ENCODE measurements around the gene HAGHL.

Gene HAGHL

GRCh38 chr16:695355-696089, 31.4 kb upstream of the HAGHL start:
- no peak for TF ChIP-seq GATA2 (IDR thresholded peaks at IDR 0.05; ENCODE audit: low read depth, low read length)
- TF ChIP-seq GATA3 (IDR thresholded peaks at IDR 0.05; ENCODE audit: low read depth, low read length): no peak

- no peak for TF ChIP-seq GATA3 (IDR thresholded peaks at IDR 0.05; ENCODE audit: low read depth, low read length)
- TF ChIP-seq GATA2 (IDR thresholded peaks at IDR 0.05; ENCODE audit: low read depth, low read length): no peak
Measured at GRCh38 chr16:698911-699671, 27.8 kb upstream of the HAGHL start.

GRCh38 chr16:700684-701584, 26.0 kb upstream of the HAGHL start:
- TF ChIP-seq GATA3 (IDR thresholded peaks at IDR 0.05; ENCODE audit: low read depth, low read length) (no peak), GATA2 (IDR thresholded peaks at IDR 0.05; ENCODE audit: low read depth, low read length) (no peak)

- TF ChIP-seq GATA2 (IDR thresholded peaks at IDR 0.05; ENCODE audit: low read depth, low read length): no peak
- no peak for TF ChIP-seq GATA3 (IDR thresholded peaks at IDR 0.05; ENCODE audit: low read depth, low read length)
Measured at GRCh38 chr16:702341-702740, 24.6 kb upstream of the HAGHL start.

DNA sequence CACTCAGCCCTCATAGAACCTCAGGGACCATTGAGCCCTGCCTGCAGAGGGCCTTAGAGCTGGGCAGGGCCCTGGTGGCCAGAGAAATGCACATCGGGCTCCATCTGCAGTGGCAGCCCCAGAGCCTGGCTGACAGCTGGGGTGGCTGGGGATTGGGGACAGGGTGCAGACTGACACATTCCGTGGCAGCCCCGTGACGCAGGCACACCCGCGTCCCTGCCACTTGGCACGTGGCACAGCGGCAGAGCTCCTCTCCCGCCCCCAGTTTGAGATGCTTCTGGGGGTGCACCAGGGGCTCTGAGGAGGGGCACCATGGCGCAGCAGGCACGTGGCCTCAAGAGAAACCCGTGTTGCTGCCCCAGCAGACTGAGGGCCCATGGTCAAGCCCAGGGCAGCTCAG, 23.5 kb upstream of the HAGHL start:
- TF ChIP-seq GATA2 (IDR thresholded peaks at IDR 0.05; ENCODE audit: low read depth, low read length) (no peak), GATA3 (IDR thresholded peaks at IDR 0.05; ENCODE audit: low read depth, low read length) (no peak)

DNA sequence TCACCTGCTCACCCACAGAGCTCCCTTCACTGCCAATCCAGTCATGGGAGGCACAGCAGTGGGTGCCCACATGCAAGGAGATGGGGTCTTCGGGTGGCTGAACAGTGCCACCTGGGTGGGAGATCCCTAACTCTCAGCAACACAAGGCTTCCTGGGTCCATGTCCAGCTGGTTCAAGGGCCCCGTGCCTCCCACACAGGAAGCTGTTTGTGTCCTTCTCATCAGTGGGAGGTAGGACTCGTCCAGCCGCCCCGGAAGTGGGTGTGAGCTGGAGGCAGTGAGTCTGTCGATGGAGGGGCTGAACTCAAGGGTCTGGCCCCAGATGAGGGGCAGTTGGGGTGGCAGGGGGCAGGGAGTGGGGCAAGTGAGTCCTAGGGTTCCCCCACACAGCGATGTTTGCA, 22.9 kb upstream of the HAGHL start:
- TF ChIP-seq GATA3 (IDR thresholded peaks at IDR 0.05; ENCODE audit: low read depth, low read length) (no peak), GATA2 (IDR thresholded peaks at IDR 0.05; ENCODE audit: low read depth, low read length) (no peak)

DNA sequence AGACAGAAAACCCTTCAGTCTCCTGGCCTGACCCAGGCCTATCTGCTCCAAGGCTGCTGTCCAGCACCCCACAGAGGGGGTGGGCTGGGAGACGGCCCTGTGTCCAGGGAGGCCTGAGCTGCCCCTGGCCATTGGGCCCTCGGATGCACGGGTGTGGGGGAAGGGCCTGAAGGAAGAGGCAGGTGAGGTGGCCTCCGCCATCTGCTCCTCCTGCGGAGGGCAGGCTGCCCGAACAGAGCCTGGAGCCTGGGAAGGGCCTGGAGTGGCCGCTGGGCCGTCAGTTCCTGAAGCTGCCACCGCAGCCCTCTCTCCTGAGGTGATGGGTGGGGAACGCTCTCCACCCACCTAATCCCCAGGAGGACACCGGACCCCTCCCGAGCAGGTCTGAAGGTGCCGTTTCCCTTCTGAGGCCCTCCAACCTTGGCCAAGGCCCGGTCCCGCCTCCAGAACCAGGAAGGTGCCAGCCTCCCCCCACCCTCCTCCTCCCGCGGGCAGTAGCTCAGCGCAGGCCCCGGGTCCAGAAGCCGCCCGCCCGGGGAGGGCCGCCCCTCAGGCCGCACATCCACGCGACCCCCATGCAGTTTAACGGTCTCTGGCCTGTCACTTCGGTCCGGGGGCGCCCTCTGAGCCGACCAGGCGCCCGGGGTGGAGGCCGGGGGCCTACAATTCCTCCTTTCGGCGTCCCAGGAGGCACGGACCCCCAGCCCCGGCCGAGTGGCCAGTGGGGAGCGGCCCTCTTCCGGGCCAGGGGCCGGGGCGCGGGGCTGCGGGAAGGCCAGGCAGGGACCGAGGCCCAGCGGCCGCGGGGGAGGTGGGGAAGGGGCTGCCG, 22.1 kb upstream of the HAGHL start:
- TF ChIP-seq GATA2 (IDR thresholded peaks at IDR 0.05; ENCODE audit: low read depth, low read length) (no peak), GATA3 (IDR thresholded peaks at IDR 0.05; ENCODE audit: low read depth, low read length) (no peak)

DNA sequence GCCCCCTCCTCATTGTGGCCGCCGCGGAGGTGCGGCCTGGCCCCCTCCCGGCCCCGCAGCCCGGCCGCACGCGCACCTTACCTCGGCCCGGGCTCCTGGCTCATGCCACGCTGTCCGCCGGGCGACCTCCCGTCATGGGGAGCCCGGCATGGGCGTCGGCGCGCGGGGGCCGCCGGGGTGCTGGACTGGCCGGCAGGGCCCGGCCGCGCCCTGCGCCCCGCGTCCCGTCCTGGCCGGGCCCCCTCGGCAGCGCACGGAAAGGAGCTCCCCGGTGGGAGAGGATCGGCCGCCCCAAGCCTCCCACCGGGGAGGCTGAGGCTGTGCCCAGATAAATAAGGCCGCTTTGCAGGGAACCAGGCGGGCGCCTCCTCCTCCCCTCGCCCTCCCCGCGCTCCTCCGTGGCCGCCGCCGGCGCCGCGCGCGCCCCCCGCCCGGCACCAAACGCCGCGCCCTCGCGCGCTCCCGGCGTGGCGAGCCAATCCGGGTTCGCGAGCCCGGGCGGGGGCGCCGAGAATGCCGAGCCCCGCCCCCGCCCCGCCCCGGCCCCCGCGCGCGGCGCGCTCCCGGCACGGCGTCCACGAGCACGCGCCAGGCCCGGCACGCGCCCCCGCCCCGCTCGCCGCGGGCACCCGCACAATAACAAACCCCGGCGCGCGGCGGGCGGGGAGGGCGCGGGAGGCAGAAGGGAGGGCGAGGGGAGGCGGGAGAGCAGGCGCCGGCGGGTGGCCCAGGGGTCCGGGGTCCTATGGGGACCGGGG, 21.3 kb upstream of the HAGHL start, which contains the start of gene FBXL16:
Gene FBXL16, minus strand, starts transcription at position 371 of the 758 bp plus-strand sequence. CDS start 8,396 bp downstream, outside the sequence.
- TF ChIP-seq GATA3 (IDR thresholded peaks at IDR 0.05; ENCODE audit: low read depth, low read length) (no peak), GATA2 (IDR thresholded peaks at IDR 0.05; ENCODE audit: low read depth, low read length) (no peak)

DNA sequence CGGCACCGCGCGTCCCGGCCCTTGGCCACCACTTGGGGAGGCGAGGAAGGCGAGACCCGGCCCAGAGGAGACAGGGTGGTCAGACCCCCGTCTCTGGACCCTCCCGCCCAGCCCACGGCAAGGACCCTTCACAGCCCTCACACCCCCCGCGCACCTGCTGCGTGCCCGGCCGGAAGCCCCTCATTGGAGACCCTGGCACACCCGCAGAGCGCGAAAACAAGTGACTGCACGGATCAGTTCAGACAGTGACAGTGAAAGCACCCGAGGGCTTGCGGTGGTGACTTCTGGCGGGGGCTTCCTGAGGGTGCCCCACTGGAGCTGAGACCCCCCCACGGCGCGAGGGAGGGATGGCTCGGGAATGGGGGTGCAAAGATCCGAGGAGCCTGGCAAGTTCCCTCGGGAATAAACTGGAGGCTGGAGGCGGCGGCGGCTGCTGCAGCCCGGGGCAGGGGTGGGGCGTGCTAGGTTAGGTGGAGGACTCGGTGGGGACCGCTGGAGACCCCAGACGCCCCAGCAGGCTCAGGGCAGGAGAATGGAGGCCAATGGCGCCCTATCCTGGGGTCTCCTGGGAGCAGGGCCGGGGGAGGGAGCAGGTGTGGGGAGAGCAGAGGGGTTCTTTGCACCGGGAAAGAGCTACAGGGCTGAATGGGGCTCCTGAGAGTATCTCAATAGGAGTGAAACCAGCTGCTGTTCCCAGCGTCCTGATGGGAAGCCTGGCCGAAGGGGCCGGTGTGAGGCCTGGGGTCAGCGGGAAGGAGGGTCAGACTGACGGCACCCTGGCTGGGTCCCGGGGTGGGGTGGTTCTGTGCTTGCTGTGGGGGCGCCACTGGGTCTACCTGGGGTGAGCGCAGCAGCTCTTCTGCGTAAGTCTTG, 20.5 kb upstream of the HAGHL start:
- TF ChIP-seq GATA2 (IDR thresholded peaks at IDR 0.05; ENCODE audit: low read depth, low read length): no peak
- no peak for TF ChIP-seq GATA3 (IDR thresholded peaks at IDR 0.05; ENCODE audit: low read depth, low read length)

DNA sequence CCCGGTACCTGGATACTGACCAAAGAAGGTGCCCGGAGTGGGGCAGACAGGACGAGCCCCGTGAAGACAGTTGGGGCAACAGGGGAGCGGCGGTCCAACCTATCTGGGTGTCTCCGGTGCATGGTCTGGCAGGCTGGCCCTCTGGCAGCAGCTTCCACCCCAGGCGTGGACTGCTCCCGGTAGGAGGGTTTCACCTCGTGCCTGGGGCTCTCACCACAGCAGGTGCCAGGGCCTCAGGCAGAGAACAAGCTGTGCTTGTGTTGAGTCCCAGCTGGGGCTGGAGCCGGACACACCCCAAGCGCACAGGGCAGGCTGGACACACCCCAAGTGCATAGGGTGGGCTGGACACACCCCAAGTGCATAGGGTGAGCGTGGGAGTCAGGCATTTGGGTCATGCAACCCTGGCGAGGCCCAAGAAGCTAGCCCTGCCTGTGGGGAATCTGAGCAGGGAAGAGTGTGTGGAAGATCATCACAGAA, 19.8 kb upstream of the HAGHL start:
- TF ChIP-seq GATA3 (IDR thresholded peaks at IDR 0.05; ENCODE audit: low read depth, low read length): no peak
- TF ChIP-seq GATA2 (IDR thresholded peaks at IDR 0.05; ENCODE audit: low read depth, low read length): no peak

- TF ChIP-seq GATA2 (IDR thresholded peaks at IDR 0.05; ENCODE audit: low read depth, low read length) (no peak), GATA3 (IDR thresholded peaks at IDR 0.05; ENCODE audit: low read depth, low read length) (no peak)
Measured at GRCh38 chr16:708019-708418, 18.9 kb upstream of the HAGHL start.

DNA sequence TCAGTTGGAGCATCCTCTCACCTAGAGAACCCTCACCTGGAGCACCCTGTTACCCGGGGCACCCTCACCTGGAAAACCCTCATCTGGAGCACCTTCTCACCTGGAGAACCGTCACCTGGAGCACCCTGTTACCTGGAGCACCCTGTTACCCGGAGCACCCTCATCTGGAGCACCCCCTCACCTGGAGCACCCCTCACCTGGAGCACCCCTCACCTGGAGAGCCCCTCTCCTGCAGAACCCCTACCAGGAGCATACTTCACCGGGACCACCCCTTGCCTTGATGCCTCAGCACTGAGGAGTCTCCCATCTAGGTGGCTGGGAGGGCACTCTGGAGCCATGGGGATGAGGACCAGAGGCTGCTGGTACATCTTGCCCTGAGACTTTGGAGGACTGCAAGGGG, 17.9 kb upstream of the HAGHL start:
- TF ChIP-seq GATA2 (IDR thresholded peaks at IDR 0.05; ENCODE audit: low read depth, low read length) (no peak), GATA3 (IDR thresholded peaks at IDR 0.05; ENCODE audit: low read depth, low read length) (no peak)
